HG03442 (cell line): Measurements from ENCODE around the gene ERBB2.

ENCODE experiments used
- ATAC-seq: cut with Tn5 transposase; IDR thresholded peaks from one replicate; pipeline ENCODE4 v1.9.1; 2021; ENCODE audit warnings: mild to moderate bottlenecking, moderate library complexity; ENCODE audit not compliant: unreplicated experiment

Gene ERBB2

GRCh38 chr17:39665642-39666224, 34.1 kb upstream of the ERBB2 start:
- no peak for ATAC-seq

GRCh38 chr17:39666231-39666600, 33.6 kb upstream of the ERBB2 start:
- ATAC-seq: no peak

- no peak for ATAC-seq
Measured at GRCh38 chr17:39666601-39667261, 33.1 kb upstream of the ERBB2 start.

- no peak for ATAC-seq
Measured at GRCh38 chr17:39667262-39667944, 32.5 kb upstream of the ERBB2 start.

GRCh38 chr17:39667945-39668924, 31.6 kb upstream of the ERBB2 start, which contains the start of gene PNMT:
Gene PNMT, plus strand, starts transcription at chr17:39668453. Its CDS starts 23 bp downstream, at chr17:39668476.
- ATAC-seq: no peak

- no peak for ATAC-seq
Measured at GRCh38 chr17:39669897-39670735, 29.7 kb upstream of the ERBB2 start.

- ATAC-seq: no peak
Measured at GRCh38 chr17:39670746-39671145, 29.1 kb upstream of the ERBB2 start.

GRCh38 chr17:39671651-39672521, 28.0 kb upstream of the ERBB2 start:
- ATAC-seq: no peak

- ATAC-seq: no peak
Measured at GRCh38 chr17:39672522-39673334, 27.1 kb upstream of the ERBB2 start.

- ATAC-seq: no peak
Measured at GRCh38 chr17:39673335-39674081, 26.4 kb upstream of the ERBB2 start.

GRCh38 chr17:39674179-39674578, 25.7 kb upstream of the ERBB2 start:
- ATAC-seq: no peak

GRCh38 chr17:39674702-39675389, 25.0 kb upstream of the ERBB2 start:
- no peak for ATAC-seq

- no peak for ATAC-seq
Measured at GRCh38 chr17:39675390-39676082, 24.3 kb upstream of the ERBB2 start.

GRCh38 chr17:39676198-39676819, 23.6 kb upstream of the ERBB2 start:
- no peak for ATAC-seq

GRCh38 chr17:39677072-39677471, 22.8 kb upstream of the ERBB2 start:
- ATAC-seq: no peak
